ENCODE measurements around the gene SIM1.

DNA sequence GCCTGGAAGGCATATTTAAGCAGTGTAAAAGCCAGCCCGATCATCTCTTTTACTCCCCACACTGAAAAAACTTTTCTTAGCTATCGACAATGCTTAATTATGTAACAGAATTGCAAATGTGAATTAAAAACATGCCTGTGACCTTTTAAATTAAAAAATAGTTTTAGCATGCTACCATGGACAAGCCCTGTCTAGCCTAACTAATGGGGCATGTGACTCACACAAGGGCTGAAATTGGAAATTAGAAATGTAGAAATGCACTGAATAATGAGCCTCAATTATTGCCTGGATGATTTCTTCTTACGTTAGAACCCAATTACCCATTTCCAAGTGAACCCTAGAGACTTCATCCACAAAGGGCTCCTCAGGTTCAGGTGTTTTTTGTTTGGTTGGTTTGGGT is 82.7 kb downstream of the SIM1 start:
- TF ChIP-seq, protein P1, sequence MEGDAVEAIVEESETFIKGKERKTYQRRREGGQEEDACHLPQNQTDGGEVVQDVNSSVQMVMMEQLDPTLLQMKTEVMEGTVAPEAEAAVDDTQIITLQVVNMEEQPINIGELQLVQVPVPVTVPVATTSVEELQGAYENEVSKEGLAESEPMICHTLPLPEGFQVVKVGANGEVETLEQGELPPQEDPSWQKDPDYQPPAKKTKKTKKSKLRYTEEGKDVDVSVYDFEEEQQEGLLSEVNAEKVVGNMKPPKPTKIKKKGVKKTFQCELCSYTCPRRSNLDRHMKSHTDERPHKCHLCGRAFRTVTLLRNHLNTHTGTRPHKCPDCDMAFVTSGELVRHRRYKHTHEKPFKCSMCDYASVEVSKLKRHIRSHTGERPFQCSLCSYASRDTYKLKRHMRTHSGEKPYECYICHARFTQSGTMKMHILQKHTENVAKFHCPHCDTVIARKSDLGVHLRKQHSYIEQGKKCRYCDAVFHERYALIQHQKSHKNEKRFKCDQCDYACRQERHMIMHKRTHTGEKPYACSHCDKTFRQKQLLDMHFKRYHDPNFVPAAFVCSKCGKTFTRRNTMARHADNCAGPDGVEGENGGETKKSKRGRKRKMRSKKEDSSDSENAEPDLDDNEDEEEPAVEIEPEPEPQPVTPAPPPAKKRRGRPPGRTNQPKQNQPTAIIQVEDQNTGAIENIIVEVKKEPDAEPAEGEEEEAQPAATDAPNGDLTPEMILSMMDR (conservative IDR thresholded peaks at IDR 0.05; ENCODE audit: low read depth, low read length), result no peak
- TF ChIP-seq EZH2phosphoT487 (IDR thresholded peaks at IDR 0.05; ENCODE audit: borderline replicate concordance, low read length), result no peak

Data from PC-3 (cell line).